ENCODE measurements around the gene ARMH4. TPM values are rescaled to one million over a fixed set of nuclear protein-coding genes. Genes with fewer than 3 reads are reported as not detected.

Gene ARMH4
- total RNA-seq, 1 experiment from 2014 or later = 1.8 TPM

- H3K4me1 ChIP-seq (ENCODE audit: control insufficient read depth, insufficient read depth, low read length) = 0 out of 2 replicates have a peak, but pooled peaks cover 4% of the 10 kb centered on the region
- no peaks in the 10 kb centered on the region; the same call in 1 of the 2 replicates for H3K36me3 ChIP-seq (ENCODE audit: control insufficient read depth, insufficient read depth, low read length)
- H3K4me3 ChIP-seq (ENCODE audit: low read depth in 2 of 2, low read length in 2 of 2) = peak overlapping the region; percentile 45 to 57
- ATAC-seq (peak; percentile 83), DNase-seq (ENCODE audit: low read depth, low spot score) (no peak)
- no peaks in the 10 kb centered on the region for H3K9me3 ChIP-seq (ENCODE audit: control insufficient read depth, insufficient read depth, low read depth, low read length)
- TF ChIP-seq REST (IDR thresholded peaks at IDR 0.05; ENCODE audit: insufficient read depth in 1 of 2, low read depth in 2 of 2, low read length in 1 of 2) (no peak), CTCF (IDR thresholded peaks at IDR 0.05) (no peak), TCF7L2 (IDR thresholded peaks at IDR 0.05; ENCODE audit: low read depth, low read length) (no peak), SIN3A (IDR thresholded peaks at IDR 0.05; ENCODE audit: borderline replicate concordance, insufficient read depth, low read depth, low read length) (no peak), POLR2AphosphoS5 (IDR thresholded peaks at IDR 0.05; ENCODE audit: low read depth, low read length) (no peak)
- ChIA-PET CTCF (interaction anchor here (0.6 kb wide), 1 partner anchor 60 kb away, joined by 4 read pairs; no protein-coding TSS in a partner anchor), POLR2A (no interaction called here)
- peaks cover 23% of the 10 kb centered on the region for H3K27me3 ChIP-seq (ENCODE audit: control insufficient read depth, insufficient read depth, low read length)
- in situ Hi-C loops (cut with HindIII; ENCODE audit: low pct_unique_long_range_greater_than_20kb, low sequenced_read_pairs) (no loop called here), intact Hi-C loops (cut with micrococcal nuclease; ENCODE audit: unreplicated experiment) (no loop called here)
- BruUV-seq (replicated peaks) = no TSS peak
- H3K27ac ChIP-seq (ENCODE audit: low read length) = no peak overlapping the region
These were observed 640 bp downstream of the ARMH4 start for GRCh38 chr14:58151133-58152013.

GRCh38 chr14:58150243-58150805 is 1.7 kb downstream of the ARMH4 start:
- ChIA-PET POLR2A (no interaction called here), CTCF (no interaction called here)
- Histone ChIP-seq H3K4me3 (ENCODE audit: low read depth in 2 of 2, low read length in 2 of 2) (no peak overlapping the region), H3K36me3 (ENCODE audit: control insufficient read depth, insufficient read depth, low read length) (no peaks in the 10 kb centered on the region; the same call in 1 of the 2 replicates), H3K27me3 (ENCODE audit: control insufficient read depth, insufficient read depth, low read length) (peaks cover 25% of the 10 kb centered on the region), H3K9me3 (ENCODE audit: control insufficient read depth, insufficient read depth, low read depth, low read length) (no peaks in the 10 kb centered on the region), H3K27ac (ENCODE audit: low read length) (no peak overlapping the region), H3K4me1 (ENCODE audit: control insufficient read depth, insufficient read depth, low read length) (0 out of 2 replicates have a peak, but pooled peaks cover 4% of the 10 kb centered on the region)
- intact Hi-C loops (cut with micrococcal nuclease; ENCODE audit: unreplicated experiment) = no loop called here
- no peak for TF ChIP-seq SIN3A (IDR thresholded peaks at IDR 0.05; ENCODE audit: borderline replicate concordance, insufficient read depth, low read depth, low read length)
- no peak for TF ChIP-seq CTCF (IDR thresholded peaks at IDR 0.05)
- TF ChIP-seq REST (IDR thresholded peaks at IDR 0.05; ENCODE audit: insufficient read depth in 1 of 2, low read depth in 2 of 2, low read length in 1 of 2) = no peak
- TF ChIP-seq POLR2AphosphoS5 (IDR thresholded peaks at IDR 0.05; ENCODE audit: low read depth, low read length) = no peak
- TF ChIP-seq TCF7L2 (IDR thresholded peaks at IDR 0.05; ENCODE audit: low read depth, low read length) = no peak
- in situ Hi-C loops (cut with HindIII; ENCODE audit: low pct_unique_long_range_greater_than_20kb, low sequenced_read_pairs) = no loop called here
- no TSS peak for BruUV-seq (replicated peaks)
- DNase-seq (ENCODE audit: low read depth, low spot score) (no peak), ATAC-seq (no peak)

Data from Panc1 (cell line).